EL (cell line): ENCODE results near the gene LIN52.
A peak's percentile ranks its signal among the peaks of the same experiment; 100 is the strongest.

Experiments used
- DNase-seq: peaks from one replicate; pipeline ENCODE4 v3.0.0-alpha.2; 2016

The LIN52 gene

DNA sequence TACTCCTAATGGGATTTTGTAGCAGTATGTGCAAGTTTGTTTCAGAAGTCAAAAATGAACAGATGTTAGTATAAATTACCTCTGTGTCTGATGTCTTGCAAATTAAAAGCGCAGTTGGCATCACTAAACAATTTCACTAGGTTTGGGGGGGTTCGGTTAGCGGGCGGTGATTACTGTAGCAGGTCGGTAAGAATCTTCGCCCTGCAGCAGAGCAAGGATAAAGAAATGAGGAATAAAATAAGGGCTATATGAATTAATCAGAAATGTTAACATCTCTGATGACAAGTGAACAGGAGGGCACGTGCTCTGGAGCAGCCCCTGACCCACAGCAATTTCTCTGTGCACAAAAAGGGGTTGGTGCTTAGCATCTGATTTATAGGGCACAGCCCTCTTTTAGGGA, 110.9 kb downstream of the LIN52 start:
- DNase-seq, result no peak

GRCh38 chr14:74198441-74199234, 113.9 kb downstream of the LIN52 start:
- DNase-seq, result no peak

DNA sequence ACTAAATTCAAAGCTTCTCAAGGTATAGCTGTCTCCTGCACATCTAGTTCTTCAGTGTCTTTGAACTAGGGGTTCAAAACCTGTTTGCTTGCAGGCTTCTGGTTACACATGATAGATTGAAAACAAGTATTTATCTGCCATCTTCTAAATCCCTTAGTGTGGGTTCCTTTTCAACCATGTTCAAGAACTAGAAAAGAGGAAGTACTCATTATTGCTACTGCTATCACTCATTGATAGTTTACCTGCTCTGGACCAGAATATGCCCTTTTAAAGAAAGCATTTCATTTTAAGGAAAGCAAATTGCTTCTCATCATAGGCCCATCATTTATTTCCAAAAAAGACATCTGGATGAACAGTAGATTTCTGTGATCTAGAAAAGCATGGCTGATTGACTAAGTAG, 117.4 kb downstream of the LIN52 start:
- no peak for DNase-seq

- DNase-seq, result no peak
Measured at GRCh38 chr14:74203639-74204038, 118.9 kb downstream of the LIN52 start.

DNA sequence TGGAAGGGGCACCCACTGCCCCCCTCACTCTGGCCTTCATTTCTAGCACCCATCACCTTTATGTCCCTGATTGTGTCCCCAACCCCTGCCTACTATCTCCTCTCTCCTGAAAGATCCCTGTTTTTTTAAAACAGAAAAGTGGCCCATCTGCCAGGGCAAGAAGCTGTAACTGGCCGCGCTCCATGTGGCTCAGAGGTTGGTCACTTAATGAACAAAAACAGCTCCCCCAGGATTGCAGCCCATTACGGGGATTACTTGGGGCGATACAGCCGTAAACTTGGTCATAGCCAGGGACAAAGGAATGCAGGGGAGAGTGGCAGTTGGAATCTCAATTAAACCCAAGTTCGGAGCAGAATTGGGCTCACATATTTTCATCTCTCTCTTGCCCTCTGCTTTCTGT, 119.7 kb downstream of the LIN52 start:
- no peak for DNase-seq

DNA sequence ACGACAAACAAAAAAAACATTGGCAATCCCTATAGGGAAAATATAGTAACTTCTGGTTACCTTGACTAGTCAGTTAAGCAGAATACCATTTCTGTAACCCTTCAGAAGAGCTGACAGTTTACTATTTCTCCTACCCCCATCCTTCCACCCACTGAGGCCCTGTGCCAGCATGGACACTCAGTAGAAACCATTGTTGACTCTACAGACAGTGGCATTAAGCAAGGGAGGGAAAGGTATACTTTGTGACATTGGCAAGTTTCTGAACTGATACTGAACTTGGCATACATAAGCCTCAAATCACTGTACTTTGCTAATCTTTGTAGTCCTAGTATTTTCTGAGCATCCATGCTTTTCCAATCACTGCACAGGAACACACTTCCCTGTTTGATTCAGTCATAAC, 121.1 kb downstream of the LIN52 start:
- no peak for DNase-seq

- DNase-seq, result peak; percentile 8
Measured at GRCh38 chr14:74207943-74208342, 123.2 kb downstream of the LIN52 start.

GRCh38 chr14:74208642-74209041, 123.9 kb downstream of the LIN52 start:
- no peak for DNase-seq

DNA sequence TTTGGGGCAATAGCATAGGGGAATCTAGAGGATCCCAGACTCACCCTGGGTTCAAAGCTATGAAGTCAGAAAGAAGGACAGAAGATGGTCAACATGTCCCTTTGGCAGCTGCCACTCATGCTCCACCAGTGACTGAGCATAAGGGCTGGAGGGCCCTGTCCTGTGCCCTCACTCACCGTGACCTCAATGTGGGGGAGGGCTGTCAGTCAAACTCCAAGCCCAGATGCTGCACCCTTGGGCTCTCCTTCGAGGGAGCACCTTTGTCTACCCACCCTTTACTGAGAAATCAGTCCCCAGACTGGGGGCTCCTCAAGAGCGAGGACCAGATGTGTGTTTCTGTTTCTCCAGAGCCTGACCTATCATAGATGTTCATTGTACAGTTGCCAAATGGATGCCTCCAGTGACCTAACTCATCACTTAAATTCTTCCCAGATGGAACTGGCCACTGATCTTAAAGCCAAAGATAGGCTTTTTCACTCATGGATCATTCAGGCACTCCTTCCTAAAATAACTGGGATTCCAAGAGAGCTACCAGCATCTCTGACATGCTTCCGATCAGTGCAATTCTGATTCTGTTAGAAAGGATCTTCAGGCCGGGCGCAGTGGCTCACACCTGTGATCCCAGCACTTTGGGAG, 127.3 kb downstream of the LIN52 start:
- no peak for DNase-seq

DNA sequence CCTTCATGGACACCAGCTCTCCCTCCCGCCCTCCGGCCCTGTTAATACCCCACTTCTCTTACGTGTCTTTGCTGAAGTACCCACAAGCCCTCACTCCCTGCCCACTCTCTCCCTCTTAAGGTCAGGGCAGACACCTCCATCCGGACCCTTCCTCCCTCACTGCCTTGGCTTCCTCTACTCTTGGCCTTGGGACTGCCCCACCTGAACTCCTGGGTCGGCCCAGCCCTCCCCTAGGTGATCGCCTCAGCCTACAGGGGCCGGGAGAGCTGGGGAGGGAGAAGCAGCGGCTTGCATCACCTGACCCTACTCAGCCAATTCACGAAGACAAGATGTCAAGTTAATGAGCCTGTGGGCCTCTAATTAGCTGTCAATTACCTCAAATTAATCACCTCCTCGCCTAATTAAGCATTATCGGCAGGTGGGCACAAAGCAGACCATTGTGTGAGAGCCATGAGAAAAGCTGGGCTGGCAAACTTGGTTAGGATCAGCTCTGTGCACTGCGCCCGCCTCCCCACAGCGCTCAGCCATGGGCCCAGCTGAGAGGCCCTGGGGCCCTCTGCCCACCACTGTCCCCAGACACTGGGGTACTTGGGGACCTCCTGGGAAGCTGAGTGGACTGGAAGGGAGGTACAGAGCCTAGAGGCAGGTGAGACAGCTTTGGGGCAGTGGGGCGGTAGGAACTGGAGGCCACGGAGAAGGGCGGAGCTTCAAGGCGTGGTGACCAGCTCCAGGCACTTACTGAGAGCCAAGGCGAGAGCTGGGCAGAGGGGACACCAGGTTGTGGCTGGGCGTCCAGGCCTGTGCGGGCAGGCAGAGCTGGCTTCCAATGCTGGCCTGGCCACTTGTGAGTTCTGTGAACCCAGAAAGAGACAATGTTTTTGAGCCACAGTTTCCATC, 129.4 kb downstream of the LIN52 start:
- no peak for DNase-seq

- DNase-seq, result no peak
Measured at GRCh38 chr14:74216671-74217070, 131.9 kb downstream of the LIN52 start.

DNA sequence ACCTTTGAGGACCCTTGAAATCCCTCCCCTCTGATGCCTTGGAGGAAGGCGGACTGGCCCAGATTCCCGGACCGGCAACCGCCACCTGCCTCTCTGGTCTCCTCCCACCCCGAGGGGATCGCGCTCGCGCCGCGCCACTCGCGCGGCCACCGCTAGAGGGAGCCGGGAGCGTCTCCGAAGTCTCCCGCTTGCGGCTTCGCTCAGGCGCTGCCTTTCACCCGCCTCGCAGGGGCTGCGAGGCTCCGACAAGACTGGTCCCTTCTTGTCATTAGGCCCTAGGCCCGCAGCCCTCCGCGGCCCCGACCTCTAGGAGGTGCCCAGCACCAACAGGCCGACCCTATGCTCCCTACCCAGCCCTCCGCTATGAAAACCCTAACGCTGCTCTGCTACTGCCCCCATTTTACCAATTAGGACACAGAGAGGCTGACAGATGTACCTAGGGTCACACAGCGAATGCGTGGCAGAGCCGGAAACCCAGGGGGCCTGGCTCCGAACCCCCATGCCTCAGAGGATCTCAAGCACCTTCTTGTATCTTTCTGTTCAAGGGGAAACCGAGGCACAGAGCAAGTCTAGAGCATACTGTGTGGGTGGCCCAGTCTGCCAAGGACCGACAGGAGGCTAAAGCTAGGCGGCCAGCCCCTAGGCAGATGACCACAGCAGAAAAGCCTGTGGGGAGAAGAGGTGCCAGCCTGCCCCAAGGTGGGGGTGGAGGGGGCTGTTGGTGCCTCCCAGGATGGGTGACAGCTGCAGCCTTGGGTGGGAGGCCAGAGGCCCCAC, 133.1 kb downstream of the LIN52 start:
- peak; percentile 67 for DNase-seq

DNA sequence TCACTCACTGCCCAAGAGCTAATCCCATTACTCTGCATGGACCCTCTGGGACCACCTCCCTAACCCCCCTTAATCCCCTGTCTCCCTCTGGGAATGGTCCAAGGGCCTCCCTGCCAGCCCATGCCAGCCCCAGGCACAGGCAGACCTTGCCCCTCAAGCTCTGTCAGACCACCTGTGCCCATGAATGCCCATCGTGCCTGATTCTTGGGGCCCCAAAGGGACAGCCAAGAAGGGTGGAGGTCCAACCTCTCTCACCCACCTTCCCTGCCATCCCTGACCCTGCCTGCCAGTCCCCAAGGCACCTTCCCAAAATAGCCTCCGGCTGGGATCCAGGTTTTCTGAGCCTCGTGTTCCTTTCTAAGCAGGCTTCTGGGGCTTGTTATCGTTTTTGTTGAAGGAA, 133.7 kb downstream of the LIN52 start:
- no peak for DNase-seq

GRCh38 chr14:74219277-74220205, 134.8 kb downstream of the LIN52 start:
- no peak for DNase-seq

GRCh38 chr14:74220991-74221390, 136.2 kb downstream of the LIN52 start:
- DNase-seq, result no peak

- DNase-seq, result no peak
Measured at GRCh38 chr14:74221741-74222140, 137.0 kb downstream of the LIN52 start.

DNA sequence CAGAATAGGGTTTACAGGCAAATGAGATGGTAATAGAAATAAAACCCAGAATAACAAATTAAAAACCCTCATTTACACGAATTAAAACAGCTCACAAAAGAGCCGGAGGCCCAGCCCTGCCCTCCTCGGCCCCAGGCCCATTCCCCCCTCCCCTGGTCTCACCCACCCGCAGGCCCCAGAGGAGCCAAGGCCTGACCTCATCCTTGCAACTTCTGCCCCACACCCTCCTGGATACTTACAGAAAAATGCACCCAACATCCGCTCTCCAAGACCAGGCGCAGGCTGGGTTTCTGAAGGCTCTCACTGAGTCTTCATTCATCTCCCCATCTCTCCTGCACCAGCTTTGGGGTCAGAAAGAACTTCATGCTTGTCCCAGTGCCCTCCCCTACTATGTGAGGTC, 138.3 kb downstream of the LIN52 start:
- no peak for DNase-seq

DNA sequence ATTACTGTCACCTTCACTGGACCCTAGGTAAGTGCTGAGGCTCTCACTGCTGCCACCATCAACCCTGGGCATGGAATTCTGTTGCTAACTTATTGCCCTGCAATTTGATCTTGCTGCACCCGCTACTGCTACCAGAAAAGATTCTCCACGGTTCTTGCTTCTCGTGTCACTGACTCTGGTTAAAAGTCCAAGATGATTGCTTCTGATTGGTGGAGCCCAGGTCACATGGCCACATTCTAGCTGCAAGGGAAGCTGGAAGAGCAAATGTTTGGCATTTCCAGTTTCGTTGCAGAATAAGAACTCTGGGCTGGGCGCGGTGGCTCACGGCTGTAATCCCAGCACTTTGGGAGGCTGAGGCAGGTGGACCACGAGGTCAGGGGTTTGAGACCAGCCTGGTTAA, 147.0 kb downstream of the LIN52 start:
- no peak for DNase-seq

DNA sequence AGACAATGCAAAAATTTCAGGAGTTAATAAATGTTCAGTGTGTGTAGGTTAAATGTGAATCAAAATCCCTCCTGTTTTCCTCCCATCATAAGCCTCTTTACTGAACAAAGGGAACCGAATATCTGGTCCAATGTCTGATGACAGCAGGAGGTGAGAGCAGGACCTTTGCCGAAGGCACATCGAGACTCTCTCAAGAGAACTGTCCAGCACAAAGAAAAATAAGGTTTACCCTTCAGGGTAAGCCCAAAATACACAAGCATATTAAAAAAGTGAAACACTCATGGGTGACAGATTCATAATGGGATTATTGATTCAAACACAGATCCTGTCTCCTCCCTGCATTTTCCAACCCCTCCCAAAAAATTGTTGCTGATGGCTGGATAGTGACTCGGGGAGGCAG, 150.3 kb downstream of the LIN52 start:
- DNase-seq, result no peak

GRCh38 chr14:74237441-74237840, 152.7 kb downstream of the LIN52 start:
- no peak for DNase-seq

DNA sequence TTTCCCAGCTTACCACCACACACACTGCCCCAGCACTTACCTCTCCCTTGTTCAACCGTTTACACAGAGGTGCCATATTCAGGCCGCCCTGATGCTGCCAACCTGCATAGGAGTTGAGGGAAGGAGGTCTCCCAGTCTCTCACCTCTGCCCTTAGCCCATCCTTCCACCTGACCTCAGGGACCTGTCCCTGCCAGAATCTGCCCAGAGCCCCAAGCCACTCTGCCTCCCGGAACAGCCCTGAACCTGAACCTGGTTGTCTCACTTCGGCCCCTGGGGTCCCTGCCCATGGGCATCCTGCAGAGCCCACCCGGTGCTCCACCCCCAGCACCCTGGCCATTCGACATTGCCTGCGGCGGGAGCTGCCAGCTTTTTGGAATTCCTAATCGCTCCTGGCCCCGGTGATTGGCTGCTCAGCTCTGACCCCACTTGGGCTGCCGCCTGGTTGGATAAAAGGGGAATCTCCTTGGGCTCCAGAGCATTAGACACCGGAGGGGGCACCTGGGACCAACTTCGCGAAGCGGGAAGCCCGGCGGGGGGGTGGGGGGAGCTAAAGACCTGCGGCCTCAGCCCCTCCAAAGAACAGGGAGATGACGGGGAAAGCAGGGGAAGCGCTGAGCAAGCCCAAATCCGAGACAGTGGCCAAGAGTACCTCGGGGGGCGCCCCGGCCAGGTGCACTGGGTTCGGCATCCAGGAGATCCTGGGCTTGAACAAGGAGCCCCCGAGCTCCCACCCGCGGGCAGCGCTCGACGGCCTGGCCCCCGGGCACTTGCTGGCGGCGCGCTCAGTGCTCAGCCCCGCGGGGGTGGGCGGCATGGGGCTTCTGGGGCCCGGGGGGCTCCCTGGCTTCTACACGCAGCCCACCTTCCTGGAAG, 154.5 kb downstream of the LIN52 start, which contains the start of gene VSX2:
VSX2 (plus strand) TSS at position 476 of the 874 bp plus-strand sequence; CDS start at position 589, 113 bp downstream.
- no peak for DNase-seq
